Ishikawa (cell line): Measurements from ENCODE around the gene OR52E8.

Experiments used
- CEBPB ChIP-seq: IDR thresholded peaks from 2 replicates; pipeline ENCODE4 v1.6.1; 2012
- CREB1 ChIP-seq: IDR thresholded peaks from 2 replicates; pipeline ENCODE4 v1.6.1; 2012; ENCODE audit warnings: low read depth
- EGR1 ChIP-seq: IDR thresholded peaks from 2 replicates; pipeline ENCODE4 v1.6.1; 2012
- EP300 ChIP-seq: IDR thresholded peaks from 2 replicates; pipeline ENCODE4 v1.6.1; 2012; ENCODE audit warnings: borderline replicate concordance
- FOXM1 ChIP-seq: IDR thresholded peaks from 2 replicates; pipeline ENCODE4 v1.6.1; 2012; ENCODE audit warnings: low read depth, borderline replicate concordance
- MAX ChIP-seq: IDR thresholded peaks from 2 replicates; pipeline ENCODE4 v1.6.1; 2012
- NFIC ChIP-seq: IDR thresholded peaks from 2 replicates; pipeline ENCODE4 v1.6.1; 2012
- RAD21 ChIP-seq: IDR thresholded peaks from 2 replicates; pipeline ENCODE4 v1.6.1; 2012; ENCODE audit warnings: low read depth
- REST ChIP-seq: IDR thresholded peaks from 2 replicates; pipeline ENCODE4 v1.6.1; 2012; ENCODE audit warnings: low read depth, mild to moderate bottlenecking
- TAF1 ChIP-seq: IDR thresholded peaks from 2 replicates; pipeline ENCODE4 v1.6.1; 2012; ENCODE audit warnings: low read depth, mild to moderate bottlenecking
- TCF12 ChIP-seq: IDR thresholded peaks from 2 replicates; pipeline ENCODE4 v1.6.1; 2012; ENCODE audit warnings: low read depth
- TEAD4 ChIP-seq: IDR thresholded peaks from 2 replicates; pipeline ENCODE4 v1.6.1; 2012
- USF1 ChIP-seq: IDR thresholded peaks from 2 replicates; pipeline ENCODE4 v1.6.1; 2012
- YY1 ChIP-seq: IDR thresholded peaks from 2 replicates; pipeline ENCODE4 v1.6.1; 2012; ENCODE audit warnings: low read depth
- ZBTB7A ChIP-seq: IDR thresholded peaks from 2 replicates; pipeline ENCODE4 v1.6.1; 2012; ENCODE audit warnings: low read depth

OR52E8 gene

GRCh38 chr11:5841797-5842196 lies 15.7 kb downstream of the OR52E8 start, which contains the start of gene OR52E6:
Gene OR52E6, minus strand, starts transcription at chr11:5841897. Its CDS starts 0 bp downstream, at chr11:5841897.
- no peak for TF ChIP-seq USF1
- TF ChIP-seq ZBTB7A, result no peak
- TF ChIP-seq TAF1, result no peak
- no peak for TF ChIP-seq TCF12
- no peak for TF ChIP-seq NFIC
- no peak for TF ChIP-seq EP300
- TF ChIP-seq EGR1, result no peak
- no peak for TF ChIP-seq RAD21
- no peak for TF ChIP-seq CREB1
- no peak for TF ChIP-seq CEBPB
- no peak for TF ChIP-seq YY1
- TF ChIP-seq MAX, result no peak
- no peak for TF ChIP-seq REST
- no peak for TF ChIP-seq TEAD4
- TF ChIP-seq FOXM1, result no peak

GRCh38 chr11:5837695-5838094 lies 19.8 kb downstream of the OR52E8 start:
- TF ChIP-seq ZBTB7A (no peak), CEBPB (no peak), FOXM1 (no peak), CREB1 (no peak), TCF12 (no peak), EGR1 (no peak), RAD21 (no peak), NFIC (no peak), EP300 (no peak), YY1 (no peak)

- no peak for TF ChIP-seq CEBPB
- no peak for TF ChIP-seq TEAD4
- TF ChIP-seq EP300, result no peak
- no peak for TF ChIP-seq TAF1
- no peak for TF ChIP-seq YY1
- TF ChIP-seq USF1, result no peak
- no peak for TF ChIP-seq TCF12
Observed at GRCh38 chr11:5833446-5833845, 24.0 kb downstream of the OR52E8 start.

- TF ChIP-seq USF1 (no peak), TAF1 (no peak), ZBTB7A (no peak), CREB1 (no peak), REST (no peak), CEBPB (no peak), TEAD4 (no peak), TCF12 (no peak)
Observed at GRCh38 chr11:5831196-5831829, 26.2 kb downstream of the OR52E8 start.

- TF ChIP-seq CREB1 (no peak), CEBPB (no peak), NFIC (no peak), TAF1 (no peak), YY1 (no peak), TCF12 (no peak), MAX (no peak), EP300 (no peak)
Observed at GRCh38 chr11:5818245-5818886, 39.1 kb downstream of the OR52E8 start.
